Medulla oblongata (tissue), 1 donor: ENCODE measurements around the gene TM2D1.
"Not testable (repeated sequence)": the region's sequence is repeated elsewhere in the genome, so short reads cannot be mapped to it uniquely, and the experiment has no call there.

Source experiments
- DNase-seq: peaks from one replicate; pipeline ENCODE4 v3.0.0-alpha.2; 2015; ENCODE audit errors: extremely low spot score

Gene TM2D1

DNA sequence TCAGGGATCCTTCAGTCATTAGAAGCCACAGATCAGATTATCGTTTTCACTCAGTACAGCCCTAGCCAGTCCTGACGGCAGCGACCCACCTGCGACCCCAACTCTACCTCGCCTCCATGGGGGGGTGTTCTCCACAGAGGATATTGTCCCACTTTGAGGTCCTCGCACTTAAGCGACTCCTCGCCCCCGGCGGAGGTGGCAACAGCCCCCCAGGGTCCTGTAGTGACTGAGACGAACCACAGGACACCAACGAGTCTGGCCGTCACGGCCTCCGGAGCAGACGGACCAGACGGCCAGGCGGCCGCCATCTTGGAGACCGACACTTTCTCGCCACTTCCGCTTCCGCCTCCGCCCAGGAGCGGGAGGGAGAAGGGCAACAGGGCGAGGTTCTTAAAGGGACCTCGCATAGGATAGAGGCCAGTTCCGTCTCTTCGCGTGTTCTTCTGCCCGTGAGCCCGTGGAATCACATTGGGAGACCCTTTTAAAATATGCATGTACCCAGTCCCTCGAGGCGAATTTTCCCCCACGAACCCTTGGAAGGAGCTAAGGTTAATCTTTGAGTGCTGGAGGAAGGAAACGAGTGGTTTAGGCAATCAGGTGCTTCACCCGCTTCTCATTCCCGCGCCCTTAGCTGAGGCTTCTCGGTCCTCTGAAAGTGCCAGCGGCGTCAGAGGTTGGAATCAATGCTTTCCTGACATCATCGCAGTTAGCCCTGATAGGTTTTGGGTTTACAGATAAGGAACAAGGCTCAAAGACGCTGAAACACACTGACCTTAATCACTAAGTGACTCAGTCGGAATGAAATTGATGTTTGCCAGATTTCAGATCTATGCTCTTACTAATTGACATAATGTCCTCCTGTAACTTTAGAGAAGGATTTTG is at the start of gene TM2D1:
Gene TM2D1, minus strand, starts transcription at position 329 of the 882 bp plus-strand sequence. Its CDS starts 21 bp downstream, at position 308.
- peak; percentile 96 for DNase-seq

DNA sequence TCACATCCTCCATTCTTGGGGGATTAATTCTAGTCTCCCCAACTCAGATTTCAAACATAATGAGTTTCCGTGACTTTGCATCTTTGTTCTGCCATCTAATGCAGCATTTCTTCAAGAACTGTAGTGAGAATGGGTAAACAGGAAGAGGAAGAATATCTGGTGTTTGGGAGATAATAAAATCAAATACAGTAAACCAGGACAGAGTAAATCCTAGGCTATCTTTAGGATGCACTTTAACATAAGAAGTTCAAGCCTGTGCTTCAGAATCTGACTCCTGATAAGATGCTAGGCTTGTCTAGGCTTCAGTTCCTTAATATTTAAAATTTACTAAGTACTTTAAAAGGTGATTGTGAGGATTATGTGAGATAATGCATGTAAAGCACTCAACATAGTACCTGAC is 45.2 kb upstream of the TM2D1 start:
- no peak for DNase-seq

DNA sequence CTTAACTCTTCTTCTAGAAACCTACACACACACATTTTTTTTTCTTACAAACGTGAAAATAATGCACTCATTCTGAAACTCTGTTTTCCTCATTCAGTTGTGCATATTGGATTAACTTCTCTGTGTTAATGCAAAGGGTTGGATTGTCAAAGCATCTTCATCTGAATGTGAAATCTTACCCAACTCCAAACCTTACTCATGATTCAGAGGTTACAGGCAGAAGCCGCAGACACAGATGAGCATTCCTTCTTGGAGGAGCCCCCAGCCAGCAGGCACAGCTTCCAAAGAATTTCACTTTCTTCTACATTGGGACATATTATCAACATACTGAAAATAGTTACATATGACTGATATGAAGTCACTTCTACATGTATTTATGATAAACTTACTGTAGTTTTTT is 33.0 kb upstream of the TM2D1 start:
- DNase-seq = no peak

DNA sequence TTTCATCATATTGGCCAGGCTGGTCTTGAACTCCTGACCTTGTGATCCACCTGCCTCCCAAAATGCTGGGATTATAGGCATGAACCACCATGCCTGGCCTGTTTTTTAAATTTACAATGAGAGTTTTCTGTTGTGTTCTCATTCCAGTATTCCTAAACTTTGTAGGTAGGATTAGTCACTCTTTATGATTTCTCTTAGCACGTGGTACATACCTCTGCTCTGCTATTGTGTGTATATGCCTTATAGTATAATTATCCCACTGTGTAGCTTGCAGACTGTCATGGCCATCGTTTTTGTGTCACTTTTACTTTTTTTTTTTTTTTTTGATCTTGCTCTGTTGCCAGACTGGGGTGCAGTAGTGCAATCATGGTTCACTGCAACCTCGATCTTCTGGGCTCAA is 31.8 kb upstream of the TM2D1 start:
- no peak for DNase-seq

DNA sequence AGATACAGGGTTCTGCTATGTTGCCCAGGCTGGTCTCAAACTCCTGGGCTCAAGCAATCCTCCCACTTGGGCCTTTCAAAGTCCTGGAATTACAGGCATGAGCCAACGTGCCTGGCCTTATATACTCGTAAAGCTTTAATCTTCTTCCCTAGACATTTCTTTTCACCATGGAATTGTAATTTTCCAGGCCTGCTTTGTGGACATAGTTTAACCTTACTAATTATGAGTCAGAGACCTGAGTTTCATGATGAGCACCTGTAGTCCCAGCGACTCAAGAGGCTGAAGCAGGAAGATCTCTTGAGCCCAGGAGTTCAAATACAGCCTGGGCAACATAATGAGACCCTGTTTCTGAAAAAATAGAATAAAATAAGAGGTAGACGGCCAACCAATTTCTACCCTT is 29.6 kb upstream of the TM2D1 start:
- no peak for DNase-seq

DNA sequence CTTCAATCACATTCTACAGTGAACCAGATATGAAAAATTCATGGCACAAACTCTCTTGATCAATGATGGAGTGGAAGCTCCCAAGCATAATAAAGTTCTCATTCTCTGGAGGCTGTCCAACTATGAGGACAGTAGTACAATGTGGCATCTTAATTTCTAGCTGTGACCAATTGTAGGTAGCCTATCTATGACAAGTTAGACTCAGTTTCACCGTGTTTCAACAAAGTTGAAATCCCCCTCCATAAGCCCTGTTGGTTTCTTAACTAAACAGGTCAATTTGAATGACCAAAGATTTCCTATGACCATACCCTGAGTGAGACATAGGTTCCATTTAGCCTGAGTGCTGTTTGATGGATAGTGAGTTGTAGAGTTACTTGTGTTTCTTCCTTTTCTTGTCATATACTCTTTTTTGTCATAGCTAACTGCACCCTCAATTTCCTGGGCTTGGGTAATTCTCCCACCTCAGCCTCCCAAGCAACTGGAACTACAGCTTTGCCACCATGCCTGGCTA is 29.1 kb upstream of the TM2D1 start:
- no peak for DNase-seq

DNA sequence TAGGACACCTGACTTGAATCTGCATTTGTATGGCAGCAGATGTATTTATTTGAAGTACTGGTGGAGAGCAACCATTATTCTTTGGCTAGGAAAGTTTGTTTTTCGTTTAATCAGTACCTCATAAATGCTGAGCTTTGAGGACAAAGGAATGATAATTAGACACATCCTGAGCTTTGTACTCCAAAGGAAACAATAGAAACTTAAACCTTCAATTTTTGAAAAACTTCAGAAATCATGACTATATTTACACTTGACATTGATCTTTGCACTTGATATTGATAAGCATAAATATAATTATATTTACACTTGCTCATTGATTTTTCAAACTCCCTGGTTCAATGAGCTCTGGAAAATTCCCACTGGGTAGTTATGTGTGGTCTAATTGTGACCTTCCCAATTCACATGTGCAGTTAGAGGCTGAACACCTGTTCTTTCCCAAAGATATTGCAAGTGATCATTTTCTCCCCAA is 28.0 kb upstream of the TM2D1 start:
- no peak for DNase-seq

DNA sequence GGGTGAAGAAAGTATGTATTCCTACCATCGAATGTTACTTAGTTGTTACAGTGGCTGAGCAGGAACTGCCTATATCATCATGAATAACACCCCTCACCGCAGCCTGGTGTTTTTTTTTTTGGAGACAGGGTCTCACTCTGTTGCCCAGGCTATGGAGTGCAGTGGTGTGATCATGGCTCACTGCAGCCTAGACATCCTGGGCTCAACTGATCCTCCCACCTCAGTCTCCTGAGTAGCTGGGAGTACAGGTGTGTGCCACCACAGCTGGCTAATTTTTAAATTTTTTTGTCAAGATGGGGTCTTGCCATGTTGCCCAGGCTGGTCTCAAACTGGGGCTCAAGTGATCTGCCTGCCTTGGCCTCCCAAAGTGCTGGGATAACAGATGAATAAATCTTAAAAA is 24.6 kb upstream of the TM2D1 start:
- DNase-seq = no peak

DNA sequence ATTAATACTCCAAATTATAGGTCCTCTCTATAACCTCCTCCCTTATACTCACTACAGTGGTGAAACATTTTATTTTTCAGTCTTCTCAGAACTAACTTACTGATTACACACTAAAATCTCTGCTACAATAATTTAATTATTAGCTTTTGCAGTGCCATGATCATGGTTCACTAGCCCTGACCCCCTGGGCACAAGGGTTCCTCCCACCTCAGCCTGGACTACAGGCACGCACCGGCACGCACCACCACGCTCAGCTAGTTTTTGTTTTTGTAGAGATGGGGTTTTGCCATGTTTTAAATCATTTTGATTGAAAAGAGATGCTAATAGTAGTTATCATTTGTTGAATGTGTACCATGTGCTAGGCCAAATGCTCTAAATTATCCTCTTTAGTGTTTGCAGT is 23.6 kb upstream of the TM2D1 start:
- no peak for DNase-seq

DNA sequence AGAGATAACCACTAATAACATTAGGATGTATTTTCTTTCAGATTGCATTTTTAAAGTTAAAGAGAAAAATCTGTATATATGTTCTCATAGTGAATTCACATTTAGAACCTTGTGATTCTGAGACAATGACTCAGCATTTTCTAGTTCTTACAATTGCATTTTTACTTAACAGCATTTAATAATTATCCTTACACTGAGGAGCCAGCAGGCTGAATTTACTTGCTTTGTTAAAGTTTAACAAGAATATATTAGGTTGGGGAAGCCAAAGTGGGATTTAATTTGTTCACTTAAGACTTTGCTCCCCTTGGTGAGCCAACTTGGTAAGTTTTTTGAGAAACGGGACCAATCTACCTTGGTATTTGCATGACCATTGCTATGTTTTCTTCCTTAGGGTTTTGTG is 21.9 kb upstream of the TM2D1 start:
- DNase-seq = no peak

DNA sequence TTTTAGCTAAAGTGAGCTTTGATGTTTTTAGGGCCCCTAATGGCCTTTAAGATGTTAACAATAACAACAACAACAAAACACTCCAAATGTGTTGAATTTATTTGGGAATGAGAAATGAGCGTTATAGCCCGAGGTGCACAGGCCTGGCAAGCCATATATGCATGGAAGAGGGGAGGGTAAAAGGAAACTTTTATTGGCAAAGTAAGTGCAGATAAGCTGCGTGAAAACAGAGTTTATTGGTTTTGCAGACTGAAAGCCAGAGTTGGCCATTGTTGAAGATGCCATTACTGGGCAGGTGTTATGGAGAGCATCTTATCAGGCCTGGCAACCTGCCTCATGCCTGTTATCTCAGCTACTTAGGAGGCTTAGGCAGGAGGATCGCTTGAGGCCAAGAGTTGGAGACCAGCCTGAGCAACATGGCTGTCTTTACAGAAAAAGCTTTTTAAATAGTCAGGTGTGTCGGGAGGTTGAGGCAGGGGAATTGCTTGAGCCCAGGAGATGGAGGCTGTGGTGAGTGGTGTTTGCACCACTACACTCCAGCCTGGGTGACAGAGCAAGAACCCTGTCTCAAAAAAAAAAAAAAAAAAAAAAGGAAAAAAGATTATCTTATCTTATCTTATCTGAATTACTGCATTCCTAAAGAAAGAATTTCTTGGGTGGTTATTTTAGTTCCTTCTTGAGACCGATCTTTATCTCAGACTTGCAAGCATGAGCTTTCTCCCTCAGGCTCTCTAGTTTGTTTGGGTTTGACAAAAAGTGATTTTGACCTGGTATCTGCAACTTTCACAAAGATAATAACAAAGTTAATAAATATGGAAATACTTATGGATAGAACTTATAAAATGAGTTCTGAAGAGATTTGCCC is 19.0 kb upstream of the TM2D1 start:
- no peak for DNase-seq

DNA sequence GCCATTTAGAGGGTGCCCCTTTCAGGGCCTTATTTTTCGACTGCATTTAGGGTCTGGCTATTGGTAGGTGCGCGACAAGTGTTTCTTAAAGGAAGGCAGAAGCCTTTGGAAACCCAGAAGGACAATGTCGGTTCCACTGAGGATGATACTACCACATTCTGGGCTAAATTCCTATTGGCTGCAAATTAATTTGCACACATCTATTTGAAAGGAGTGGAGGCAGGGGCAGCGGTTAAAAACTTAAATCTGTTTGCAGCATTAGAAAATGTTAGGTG is 18.4 kb upstream of the TM2D1 start:
- no peak for DNase-seq

DNA sequence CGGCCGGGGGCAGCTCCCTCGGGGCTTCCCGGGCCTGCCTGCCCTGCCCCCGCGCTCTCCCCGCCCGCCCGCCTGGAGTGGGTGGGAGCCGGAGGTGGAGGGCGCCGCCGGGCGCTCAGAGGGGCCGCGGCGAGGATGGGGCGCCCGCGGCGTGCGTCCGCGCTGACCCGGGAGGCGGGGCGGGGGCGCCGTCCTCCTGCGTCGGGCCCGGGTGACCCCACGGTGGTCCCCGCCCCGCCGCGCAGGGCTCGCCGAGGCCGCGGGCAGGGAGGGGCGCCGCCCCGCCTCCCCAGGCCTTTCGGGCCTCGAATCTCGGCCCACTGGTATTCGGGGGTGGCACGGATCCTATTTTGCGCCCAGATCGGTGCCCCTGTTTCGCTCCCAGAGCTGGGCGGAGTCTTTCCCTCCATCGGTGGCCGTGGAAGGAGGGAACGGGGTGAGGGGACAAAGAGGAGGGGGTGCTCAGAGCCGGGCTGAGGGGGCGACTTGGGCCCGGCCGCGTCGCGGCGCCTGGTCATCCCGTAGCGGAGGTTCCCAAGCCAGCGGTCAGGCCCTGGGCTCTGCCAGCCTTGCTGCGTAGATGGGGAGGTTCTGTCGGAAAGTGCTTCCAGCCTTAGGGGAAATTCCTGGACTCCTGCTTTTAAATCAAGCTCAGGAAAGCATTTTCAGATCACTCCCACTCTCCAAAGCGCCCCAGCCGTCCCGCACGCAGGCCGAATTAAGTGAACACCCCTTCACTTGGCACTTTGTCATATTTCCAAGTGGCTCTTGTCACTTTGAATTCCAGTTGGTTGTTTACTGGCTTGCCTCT is 17.9 kb upstream of the TM2D1 start:
- DNase-seq = peak; percentile 58

DNA sequence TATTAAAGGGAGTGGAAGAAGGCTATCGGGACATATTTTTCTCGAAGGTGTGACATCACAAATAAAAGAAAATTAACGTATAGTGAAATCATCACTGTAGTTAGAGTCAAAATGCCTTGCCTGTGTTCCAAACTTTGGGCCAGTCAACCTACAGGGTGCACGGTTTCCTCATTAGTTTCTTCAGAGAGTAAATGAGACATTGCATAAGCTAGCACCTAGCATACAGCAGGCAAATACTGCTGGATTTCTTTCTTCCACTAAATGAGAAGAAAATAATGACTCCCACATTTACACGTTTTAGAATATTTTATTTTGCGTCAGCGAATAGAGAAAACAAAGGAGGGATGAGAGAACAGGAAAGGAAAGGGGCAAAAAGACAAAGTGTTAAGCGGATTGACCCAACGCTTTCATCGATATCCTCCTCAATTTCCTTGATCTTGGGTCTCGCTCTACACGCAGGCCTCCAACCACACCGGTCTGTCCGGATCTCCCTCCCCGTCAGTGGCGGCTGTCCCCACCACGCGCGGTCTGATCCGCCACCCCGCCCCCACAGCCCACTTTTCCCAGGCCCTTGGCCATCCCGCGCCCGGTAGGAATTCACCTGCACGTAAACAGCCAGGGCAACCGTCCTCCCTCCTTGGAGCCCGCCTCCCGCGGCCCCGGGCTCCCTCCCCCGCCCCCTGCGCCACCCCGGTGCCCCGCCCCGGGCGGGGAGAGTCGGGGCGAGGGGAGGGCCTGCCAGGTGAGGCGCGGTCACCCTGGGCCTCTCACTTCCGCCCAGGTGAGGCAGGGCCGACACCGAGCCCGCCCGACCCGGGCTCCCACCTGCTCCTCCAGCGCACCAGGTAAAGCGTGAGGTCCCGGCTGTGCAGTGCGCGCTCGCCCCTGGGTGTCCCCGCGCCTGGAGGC is 17.0 kb upstream of the TM2D1 start, which contains the start of gene PATJ:
Gene PATJ, plus strand, starts transcription at position 770 of the 909 bp plus-strand sequence. CDS start 20,413 bp downstream, outside the sequence.
- DNase-seq = peak; percentile 56

DNA sequence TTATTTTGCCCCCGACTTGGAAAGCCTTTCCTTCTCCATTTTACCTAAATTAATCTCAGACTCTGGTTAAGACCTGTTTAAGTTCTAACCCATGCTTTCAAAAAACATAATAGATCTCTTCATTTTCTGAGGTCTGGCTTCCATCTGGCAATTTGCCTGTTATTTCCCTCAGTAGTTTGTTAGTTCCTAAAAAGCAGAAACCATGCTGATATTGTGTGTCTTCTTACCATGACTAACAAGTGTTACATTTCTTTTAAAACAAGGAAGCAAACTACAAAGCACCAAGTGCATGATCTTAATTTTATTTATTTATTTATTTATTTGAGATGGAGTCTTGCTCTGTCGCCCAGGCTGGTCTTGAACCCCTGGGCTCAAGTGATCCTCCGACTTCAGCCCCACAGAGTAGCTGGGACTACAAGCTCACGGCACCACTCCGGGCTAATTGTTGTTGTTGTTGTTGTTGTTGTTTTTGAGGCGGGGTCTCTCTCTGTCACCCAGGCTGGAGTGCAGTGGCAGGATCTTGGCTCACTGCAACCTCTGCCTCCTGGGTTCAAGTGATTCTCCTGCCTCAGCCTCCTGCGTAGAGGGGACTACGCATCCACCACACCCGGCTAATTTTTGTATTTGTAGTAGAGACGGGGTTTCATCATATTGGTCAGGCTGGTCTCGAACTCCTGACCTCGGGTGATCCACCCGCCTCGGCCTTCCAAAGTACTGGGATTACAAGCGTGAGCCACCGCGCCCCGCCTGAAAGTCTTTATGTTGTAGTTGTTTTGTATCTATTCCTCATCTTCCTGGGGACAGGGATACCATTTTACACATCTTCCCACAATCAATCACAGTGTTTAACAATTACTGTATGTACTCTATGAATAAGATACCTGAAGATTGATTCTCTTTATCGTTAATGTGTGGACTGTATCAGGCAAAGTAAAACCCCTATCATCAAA is 16.1 kb upstream of the TM2D1 start:
- DNase-seq = no peak

DNA sequence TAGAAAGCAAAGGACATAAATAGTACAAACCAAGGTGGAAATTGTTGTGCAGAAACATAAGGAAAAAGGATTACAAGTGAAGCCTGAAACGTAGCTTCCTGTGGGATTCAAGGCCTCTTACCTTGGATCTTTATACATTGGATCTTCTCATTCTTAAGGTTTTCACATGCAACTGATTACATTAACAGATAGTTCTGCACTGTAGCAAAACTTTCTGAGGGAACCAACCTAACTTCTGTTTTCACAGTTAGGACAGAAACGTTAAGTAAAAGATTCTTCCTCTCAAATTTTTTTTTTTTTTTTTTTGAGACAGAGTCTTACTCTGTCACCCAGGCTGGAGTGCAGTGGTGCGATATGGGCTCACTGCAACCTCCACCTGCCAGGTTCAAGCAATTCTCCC is 7.8 kb upstream of the TM2D1 start:
- DNase-seq = no peak

DNA sequence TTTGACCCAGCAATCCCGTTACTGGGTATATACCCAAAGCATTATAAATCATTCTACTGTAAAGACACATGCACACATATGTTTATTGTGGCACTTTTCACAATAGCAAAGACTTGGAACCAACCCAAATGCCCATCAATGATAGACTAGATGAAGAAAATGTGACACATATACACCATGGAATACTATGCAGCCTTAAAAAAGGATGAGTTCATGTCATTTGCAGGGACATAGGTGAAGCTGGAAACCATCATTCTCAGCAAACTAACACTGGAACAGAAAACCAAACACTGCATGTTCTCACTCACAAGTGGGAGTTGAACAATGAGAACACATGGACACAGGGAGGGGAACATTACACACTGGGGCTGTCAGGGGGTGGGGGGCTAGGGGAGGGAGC is 5.7 kb upstream of the TM2D1 start:
- DNase-seq = not testable (repeated sequence)

DNA sequence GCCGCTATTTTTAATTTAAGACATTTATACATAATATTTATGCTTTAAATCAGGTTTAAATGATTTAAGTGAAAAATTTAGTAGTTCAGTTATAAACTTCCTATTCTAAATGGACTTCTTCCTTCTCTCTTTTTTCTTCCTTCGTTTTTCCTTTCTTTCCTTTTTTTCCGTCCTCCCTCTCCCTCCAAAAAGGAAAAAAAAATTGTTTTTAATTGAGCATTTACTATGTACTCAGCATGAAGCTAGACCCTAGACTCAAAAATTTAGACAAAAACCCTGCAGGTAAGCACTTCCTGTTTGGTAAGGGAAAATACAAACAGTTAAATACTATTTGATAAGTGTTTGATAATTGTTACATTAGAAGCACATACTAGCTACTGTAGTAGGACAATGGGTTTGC is 2.6 kb upstream of the TM2D1 start:
- no peak for DNase-seq

DNA sequence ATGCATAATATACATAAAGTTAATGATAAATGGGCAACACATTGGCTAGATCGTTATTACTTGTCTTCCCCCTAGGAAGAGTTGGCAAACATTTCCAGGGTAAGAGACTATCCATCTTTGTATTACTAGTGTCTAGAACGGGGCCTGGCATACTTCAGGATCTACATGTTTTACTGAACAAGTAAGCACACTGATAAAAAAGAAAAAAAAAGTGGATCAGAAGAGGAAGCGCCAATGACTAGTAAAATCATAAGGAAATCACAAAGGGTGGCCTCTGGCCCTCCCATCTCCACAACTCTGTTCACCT is 482 bp downstream of the TM2D1 start:
- no peak for DNase-seq
